HEK293 (cell line): ENCODE measurements around the gene TMEM247.

Experiments used
- KLF7 ChIP-seq: fragments of 450-650 bp; formaldehyde crosslinking; IDR thresholded peaks from 2 replicates; pipeline ENCODE4 v1.5.1; 2016; ENCODE audit warnings: missing biosample characterization, missing genetic modification characterization, borderline replicate concordance
- YY1 ChIP-seq: fragments of 450-650 bp; formaldehyde crosslinking; IDR thresholded peaks from 2 replicates; pipeline ENCODE4 v1.5.1; 2018; ENCODE audit warnings: missing biosample characterization, missing genetic modification characterization
- ZBTB21 ChIP-seq: fragments of 450-650 bp; formaldehyde crosslinking; IDR thresholded peaks from 2 replicates; pipeline ENCODE4 v1.5.1; 2017; ENCODE audit warnings: missing biosample characterization, missing genetic modification characterization
- ZBTB8A ChIP-seq: fragments of 450-650 bp; formaldehyde crosslinking; IDR thresholded peaks from 2 replicates; pipeline ENCODE4 v1.5.1; 2016; ENCODE audit warnings: missing biosample characterization, missing genetic modification characterization
- ZNF37A ChIP-seq: fragments of 450-650 bp; IDR thresholded peaks from 2 replicates; pipeline ENCODE4 v1.5.1; 2018; ENCODE audit warnings: missing biosample characterization, missing genetic modification characterization
- TF ChIP-seq, protein P1 (sequence below): fragments of 450-650 bp; formaldehyde crosslinking; IDR thresholded peaks from 2 replicates; pipeline ENCODE4 v1.5.1; 2016; ENCODE audit warnings: missing biosample characterization, missing genetic modification characterization

DNA sequence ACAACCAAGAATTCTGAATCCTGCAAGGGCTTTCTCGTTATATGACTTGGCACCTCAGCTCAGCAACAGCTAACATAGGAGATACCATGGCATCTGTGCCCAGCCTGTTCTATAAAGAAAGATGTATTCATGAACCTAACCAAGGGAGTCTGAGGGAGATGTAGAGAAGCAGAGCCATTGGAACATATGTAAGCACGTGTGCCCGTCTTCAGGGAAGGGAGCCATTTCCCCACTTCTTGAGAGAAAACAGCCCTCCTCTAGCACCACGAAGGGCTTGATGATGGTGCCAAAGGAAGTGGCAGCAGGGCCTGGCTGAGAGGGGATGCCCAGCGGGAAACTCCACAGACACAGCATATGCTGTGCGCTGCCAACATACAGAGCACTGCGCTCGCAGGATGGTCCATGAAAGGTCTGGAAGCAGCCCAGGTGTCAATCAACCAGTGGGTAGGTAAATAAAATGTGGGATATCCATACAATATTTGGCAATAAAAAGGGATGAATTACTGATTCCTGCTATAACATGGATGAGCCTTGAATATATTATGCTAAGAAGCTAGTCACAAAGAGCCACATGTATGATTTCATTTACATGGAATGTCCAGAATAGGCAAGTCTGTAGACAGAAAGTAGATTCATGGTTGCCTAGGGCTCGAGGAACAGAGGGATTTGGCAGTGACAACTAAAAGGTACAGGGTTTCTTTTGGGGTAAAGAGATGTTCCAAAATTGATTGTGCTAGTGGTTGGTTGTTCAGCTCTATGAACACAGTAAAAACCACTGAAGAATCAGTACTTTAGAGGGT lies 16.1 kb downstream of the TMEM247 start:
- TF ChIP-seq ZBTB8A, result no peak
- TF ChIP-seq KLF7 (tag by site-specific recombination), result no peak
- no peak for TF ChIP-seq ZNF37A (tag by site-specific recombination)
- TF ChIP-seq, protein P1, sequence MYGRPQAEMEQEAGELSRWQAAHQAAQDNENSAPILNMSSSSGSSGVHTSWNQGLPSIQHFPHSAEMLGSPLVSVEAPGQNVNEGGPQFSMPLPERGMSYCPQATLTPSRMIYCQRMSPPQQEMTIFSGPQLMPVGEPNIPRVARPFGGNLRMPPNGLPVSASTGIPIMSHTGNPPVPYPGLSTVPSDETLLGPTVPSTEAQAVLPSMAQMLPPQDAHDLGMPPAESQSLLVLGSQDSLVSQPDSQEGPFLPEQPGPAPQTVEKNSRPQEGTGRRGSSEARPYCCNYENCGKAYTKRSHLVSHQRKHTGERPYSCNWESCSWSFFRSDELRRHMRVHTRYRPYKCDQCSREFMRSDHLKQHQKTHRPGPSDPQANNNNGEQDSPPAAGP (tag by site-specific recombination), result no peak
- no peak for TF ChIP-seq ZBTB21 (tag by site-specific recombination)
- no peak for TF ChIP-seq YY1 (tag by site-specific recombination)
